GM19240 (cell line): Measurements from ENCODE around the gene EMILIN3.
"Not testable (repeated sequence)": the region's sequence is repeated elsewhere in the genome, so short reads cannot be mapped to it uniquely, and the experiment has no call there.

Experiments used
- DNase-seq: peaks from one replicate; pipeline ENCODE4 v3.0.0; 2011; ENCODE audit warnings: low spot score; ENCODE audit not compliant: insufficient read length

The EMILIN3 gene

GRCh38 chr20:41320976-41321375 lies 45.6 kb downstream of the EMILIN3 start:
- no peak for DNase-seq

- no peak for DNase-seq
These were observed 46.2 kb downstream of the EMILIN3 start for GRCh38 chr20:41320441-41320840.

GRCh38 chr20:41318271-41318649 lies 48.4 kb downstream of the EMILIN3 start:
- DNase-seq: no peak

- peak; percentile 96 for DNase-seq
These were observed 48.9 kb downstream of the EMILIN3 start, which contains the start of gene ZHX3 for GRCh38 chr20:41317546-41318270. TSS of gene ZHX3 (minus strand) at chr20:41317731. CDS start at chr20:41204916, 112,815 bp downstream.

GRCh38 chr20:41316602-41317545 lies 49.7 kb downstream of the EMILIN3 start:
- peak; percentile 74 for DNase-seq

- DNase-seq: no peak
These were observed 50.6 kb downstream of the EMILIN3 start for GRCh38 chr20:41316051-41316450.

GRCh38 chr20:41314386-41314785 lies 52.2 kb downstream of the EMILIN3 start:
- no peak for DNase-seq

GRCh38 chr20:41312009-41312408 lies 54.6 kb downstream of the EMILIN3 start:
- not testable (repeated sequence) for DNase-seq
